ENCODE measurements around the gene WRAP73.

The WRAP73 gene

GRCh38 chr1:3668585-3669300 is 18.8 kb upstream of the WRAP73 start:
- DNase-seq, result no peak

GRCh38 chr1:3668148-3668547 is 18.2 kb upstream of the WRAP73 start:
- DNase-seq, result no peak

GRCh38 chr1:3664700-3665375 is 14.9 kb upstream of the WRAP73 start:
- DNase-seq, result no peak

- no peak for DNase-seq
Observed at GRCh38 chr1:3663999-3664699, 14.2 kb upstream of the WRAP73 start.

GRCh38 chr1:3662080-3662671 is 12.3 kb upstream of the WRAP73 start:
- DNase-seq, result no peak

GRCh38 chr1:3661631-3662030 is 11.7 kb upstream of the WRAP73 start:
- no peak for DNase-seq

- no peak for DNase-seq
Observed at GRCh38 chr1:3660704-3661103, 10.8 kb upstream of the WRAP73 start.

GRCh38 chr1:3659093-3659492 is 9.2 kb upstream of the WRAP73 start:
- no peak for DNase-seq

- no peak for DNase-seq
Observed at GRCh38 chr1:3658231-3658615, 8.3 kb upstream of the WRAP73 start.

GRCh38 chr1:3657578-3658230 is 7.8 kb upstream of the WRAP73 start:
- DNase-seq, result no peak

GRCh38 chr1:3657096-3657475 is 7.2 kb upstream of the WRAP73 start:
- no peak for DNase-seq

GRCh38 chr1:3656450-3657095 is 6.7 kb upstream of the WRAP73 start:
- DNase-seq, result no peak

GRCh38 chr1:3654549-3655281 is 4.8 kb upstream of the WRAP73 start:
- no peak for DNase-seq

- DNase-seq, result no peak
Observed at GRCh38 chr1:3653286-3653618, 3.3 kb upstream of the WRAP73 start.

- DNase-seq, result peak; percentile 10
Observed at GRCh38 chr1:3652548-3653285, 2.8 kb upstream of the WRAP73 start.

- no peak for DNase-seq
Observed at GRCh38 chr1:3651930-3652547, 2.1 kb upstream of the WRAP73 start, which contains the start of gene TP73. Gene TP73, plus strand, starts transcription at chr1:3652516. Its CDS starts 29,850 bp downstream, at chr1:3682366.

GRCh38 chr1:3651026-3651929 is 1.4 kb upstream of the WRAP73 start:
- DNase-seq, result peak; percentile 19

GRCh38 chr1:3650248-3651025 is 534 bp upstream of the WRAP73 start:
- no peak for DNase-seq

- no peak for DNase-seq
Observed at GRCh38 chr1:3646596-3646995, 3.3 kb downstream of the WRAP73 start.

Data from stimulated activated CD4-positive, alpha-beta T cell treated with anti-CD3 and anti-CD28 coated beads, Interleukin-12 subunit alpha, Interleukin-12 subunit beta, amount 100 ng/mL, for 4 hours (primary cell).